Spleen (tissue), 13 donors: Measurements from ENCODE around the gene METAP2. TPM values are rescaled to one million over a fixed set of nuclear protein-coding genes. Genes with fewer than 3 reads are reported as not detected.

Experiments
- DNase-seq: peaks from one replicate; pipeline ENCODE4 v3.0.0-alpha.2; 2020
- H3K27ac ChIP-seq, 8 donors: fragments of 200-600 bp; sonication (generic) in 7 of 8; 1 replicate in 4 of 8; 2 replicates in 4 of 8; pipeline versions ENCODE4 v1.5.0 to v1.8.0; 2016 to 2021; ENCODE audit warnings: inconsistent platforms in 4 of 8, mild to moderate bottlenecking in 4 of 8, moderate library complexity in 1 of 8
- H3K27me3 ChIP-seq, 7 donors: fragments of 200-600 bp; sonication (generic) in 6 of 7; replicated peaks in 1 of 7; 1 replicate in 4 of 7; 2 replicates in 3 of 7; pipeline versions ENCODE4 v1.5.0 to v1.8.0; 2016 to 2021; ENCODE audit warnings: inconsistent platforms in 3 of 7, mild to moderate bottlenecking in 1 of 7
- H3K36me3 ChIP-seq, 6 donors: fragments of 200-600 bp; sonication (generic) in 5 of 6; 1 replicate in 4 of 6; 2 replicates in 2 of 6; pipeline versions ENCODE4 v1.5.0 to v1.8.0; 2016 to 2021; ENCODE audit warnings: inconsistent platforms in 2 of 6
- H3K4me1 ChIP-seq, 6 donors: fragments of 200-600 bp; sonication (generic) in 5 of 6; 1 replicate in 3 of 6; 2 replicates in 3 of 6; pipeline versions ENCODE4 v1.5.0 to v1.8.0; 2016 to 2021; ENCODE audit warnings: inconsistent platforms in 3 of 6
- H3K4me3 ChIP-seq, 8 donors: fragments of 200-600 bp; sonication (generic) in 7 of 8; 1 replicate in 4 of 8; 2 replicates in 4 of 8; pipeline versions ENCODE4 v1.5.0 to v1.8.0; 2016 to 2021; ENCODE audit warnings: inconsistent platforms in 4 of 8, mild to moderate bottlenecking in 4 of 8, moderate library complexity in 2 of 8
- H3K9me3 ChIP-seq, 8 donors: fragments of 200-600 bp; sonication (generic) in 7 of 8; 1 replicate in 4 of 8; 2 replicates in 4 of 8; pipeline versions ENCODE4 v1.5.0 to v1.8.0; 2016 to 2021; ENCODE audit warnings: inconsistent platforms in 4 of 8
- CTCF ChIP-seq, 11 experiments: fragments of 200-600 bp in 7 of 11; fragments of 450-650 bp in 4 of 11; sonication (generic) in 4 of 11; IDR thresholded peaks in 8 of 11; conservative IDR thresholded peaks in 3 of 11; 1 replicate in 7 of 11; 2 replicates in 4 of 11; pipeline versions ENCODE4 v1.4.0 to v1.8.0; 2016 to 2021; ENCODE audit warnings: antibody characterized with exemption in 11 of 11, inconsistent platforms in 4 of 11, mild to moderate bottlenecking in 1 of 11
- POLR2A ChIP-seq, 3 donors: fragments of 450-650 bp; IDR thresholded peaks; one replicate each; pipeline ENCODE4 v1.5.1; 2017; ENCODE audit warnings: antibody characterized with exemption in 3 of 3, mild to moderate bottlenecking in 1 of 3
- POLR2AphosphoS5 ChIP-seq, 3 donors: sonication (generic); formaldehyde crosslinking; IDR thresholded peaks; one replicate each; pipeline ENCODE4 v1.5.1; 2017; ENCODE audit warnings: antibody characterized with exemption in 3 of 3
- WGBS, 5 donors: extraction: QIAGEN DNeasy Blood & Tissue Kit in 3 of 5; methylation state at CpG; one replicate each; pipeline versions ENCODE4 v1.1.5 to v1.1.7; 2013 to 2018; 5-methylcytosine and 5-hydroxymethylcytosine counted together
- intact Hi-C: fragments of 100-400 bp; cut with DNase I; formaldehyde crosslinking; loops from one replicate; pipeline ENCODE4 v1.15.0; 2023; ENCODE audit warnings: low total_unique reads
- long read RNA-seq, 2 donors: transcript quantifications; one replicate each; lab custom pipeline, GENCODE V29; 2026
- polyA plus RNA-seq, 3 donors: library from polyadenylated mRNA; stranded (reverse); fragments of 200-250 nt; gene quantifications; one replicate each; pipeline ENCODE4 v1.2.1, GENCODE V29; 2013
- total RNA-seq, 7 donors: library from RNA; depleted of rRNA in 3 of 7; stranded (reverse); fragments of >200 nt in 3 of 7; fragmentation: NEBNext Ultra II Directional in 4 of 7; extraction: Animal tissue kit (Norgen Biotek cat#: 25700) in 4 of 7; gene quantifications; one replicate each; pipeline versions ENCODE4 v1.1.0 to v1.2.1, GENCODE V29; 2016 to 2021
- donor health status: healthy with polysubstance abuse.
- donor health status: DM: no; HTN: no; CAD: no; lungs with moderate emphysema.
- donor health status: DM: no; HTN: no; CAD: no.
- donor health status: Bipolar disorder and iron deficiency.
- donor health status: healthy.
- donor health status: DM: no; HTN: no; CAD: no.
- donor health status: DM: yes; HTN: yes; CAD: no.

The METAP2 gene
- 10 to 100 TPM; 35.1 to 69.2 (median 48.3) TPM for total RNA-seq
- 10 to 100 TPM; 29.8 to 46.0 (median 38.3) TPM for polyA plus RNA-seq
- long read RNA-seq, donor 1, transcript METAP2-210 (11 exons, 1,874 nt): minor isoform, 5 of 38 reads
- long read RNA-seq, donor 1, transcript METAP2-202 (11 exons, 3,601 nt): major isoform, 12 of 38 reads
- long read RNA-seq, donor 1, partial matches to known transcripts: 20 of 38 reads
- long read RNA-seq, donor 1, other reads (novel, unspliced or antisense): 0 of 38 reads
- long read RNA-seq, donor 2, transcript METAP2-202 (11 exons, 3,601 nt): major isoform, 12 of 24 reads
- long read RNA-seq, donor 2, partial matches to known transcripts: 11 of 24 reads
- long read RNA-seq, donor 2, other reads (novel, unspliced or antisense): 0 of 24 reads

- intact Hi-C loops: loop anchor here (10.0 kb wide), 1 partner anchor 259 kb away; the partner anchor contains the start of genes FGD6 and VEZT
- Histone ChIP-seq H3K27me3 (no peaks in the 10 kb centered on the region), H3K36me3 (peaks cover 0 to 33% (median 20%) of the 10 kb centered on the region in 6 donors), H3K4me3 (peak within 1 kb of the TSS; percentile 65 to 93 (median 80)), H3K27ac (peak within 1 kb of the TSS; percentile 81 to 94 (median 92)), H3K9me3 (no peaks in the 10 kb centered on the region), H3K4me1 (peaks cover 17 to 57% (median 38%) of the 10 kb centered on the region in 6 donors)
- TF ChIP-seq POLR2AphosphoS5 (IDR thresholded peaks at IDR 0.05) (peak; percentile 98 to 99 (median 98)), POLR2A (IDR thresholded peaks at IDR 0.05) (peak in 2 of 3 donors; percentile 69 to 90), CTCF (IDR thresholded peaks at IDR 0.05 in 8 of 11, conservative IDR thresholded peaks at IDR 0.05 in 3 of 11) (no peak)
- DNase-seq: peak; percentile 98
- 0% methylated on average over 39 to 49 of the region's 49 CpGs for WGBS, 5 donors
Observed at GRCh38 chr12:95473884-95474659, at the start of gene METAP2. Gene METAP2, plus strand, starts transcription at chr12:95474152. Its CDS starts 28 bp downstream, at chr12:95474180.

- intact Hi-C loops: no loop called here
- no peak for DNase-seq
- Histone ChIP-seq H3K9me3 (no peaks in the 10 kb centered on the region), H3K36me3 (no peaks in the 10 kb centered on the region), H3K4me3 (no peak overlapping the region), H3K27me3 (no peaks in the 10 kb centered on the region), H3K27ac (no peak overlapping the region), H3K4me1 (peaks cover 0 to 11% (median 8%) of the 10 kb centered on the region in 6 donors)
- TF ChIP-seq CTCF (IDR thresholded peaks at IDR 0.05 in 8 of 11, conservative IDR thresholded peaks at IDR 0.05 in 3 of 11): no peak
- no peak for TF ChIP-seq POLR2AphosphoS5 (IDR thresholded peaks at IDR 0.05)
- no peak for TF ChIP-seq POLR2A (IDR thresholded peaks at IDR 0.05)
- 87 to 92% (median 90%) methylated on average over 8 of the region's 8 CpGs for WGBS, 5 donors
Observed at GRCh38 chr12:95424271-95424994, 49.5 kb upstream of the METAP2 start.

- Histone ChIP-seq H3K4me3 (no peak overlapping the region), H3K9me3 (no peaks in the 10 kb centered on the region), H3K27ac (peak overlapping the region in 3 of 8 donors; percentile 56 to 80 (median 74)), H3K27me3 (no peaks in the 10 kb centered on the region), H3K4me1 (peaks cover 0 to 11% (median 8%) of the 10 kb centered on the region in 6 donors), H3K36me3 (no peaks in the 10 kb centered on the region)
- DNase-seq: no peak
- 91 to 97% (median 95%) methylated on average over 8 of the region's 8 CpGs for WGBS, 5 donors
- intact Hi-C loops: no loop called here
- TF ChIP-seq POLR2AphosphoS5 (IDR thresholded peaks at IDR 0.05) (no peak), CTCF (IDR thresholded peaks at IDR 0.05 in 8 of 11, conservative IDR thresholded peaks at IDR 0.05 in 3 of 11) (no peak), POLR2A (IDR thresholded peaks at IDR 0.05) (no peak)
Observed at GRCh38 chr12:95429172-95429510, 44.8 kb upstream of the METAP2 start.
